ENCODE results near the gene HSPB1.
A peak's percentile ranks its signal among the peaks of the same experiment; 100 is the strongest.
"Not testable (repeated sequence)": the region's sequence is repeated elsewhere in the genome, so short reads cannot be mapped to it uniquely, and the experiment has no call there.

Gene HSPB1

GRCh38 chr7:76281706-76282343 is 20.6 kb upstream of the HSPB1 start:
- no peak for DNase-seq (ENCODE audit: low read depth)

- DNase-seq (ENCODE audit: low read depth) = no peak
Measured at GRCh38 chr7:76282344-76283253, 19.9 kb upstream of the HSPB1 start.

- no peak for DNase-seq (ENCODE audit: low read depth)
Measured at GRCh38 chr7:76283254-76284159, 19.0 kb upstream of the HSPB1 start.

GRCh38 chr7:76285604-76286374 is 16.7 kb upstream of the HSPB1 start:
- DNase-seq (ENCODE audit: low read depth) = no peak

- no peak for DNase-seq (ENCODE audit: low read depth)
Measured at GRCh38 chr7:76286842-76287403, 15.6 kb upstream of the HSPB1 start.

GRCh38 chr7:76290847-76291350 is 11.6 kb upstream of the HSPB1 start:
- DNase-seq (ENCODE audit: low read depth) = not testable (repeated sequence)

- DNase-seq (ENCODE audit: low read depth) = peak; percentile 78
Measured at GRCh38 chr7:76291351-76292212, 10.9 kb upstream of the HSPB1 start.

GRCh38 chr7:76292213-76292573 is 10.3 kb upstream of the HSPB1 start:
- DNase-seq (ENCODE audit: low read depth) = no peak

- DNase-seq (ENCODE audit: low read depth) = not testable (repeated sequence)
Measured at GRCh38 chr7:76292911-76293310, 9.6 kb upstream of the HSPB1 start.

- no peak for DNase-seq (ENCODE audit: low read depth)
Measured at GRCh38 chr7:76293407-76293901, 9.0 kb upstream of the HSPB1 start.

GRCh38 chr7:76294344-76295024 is 8.0 kb upstream of the HSPB1 start:
- DNase-seq (ENCODE audit: low read depth) = no peak

GRCh38 chr7:76296743-76297740 is 5.4 kb upstream of the HSPB1 start:
- no peak for DNase-seq (ENCODE audit: low read depth)

GRCh38 chr7:76300166-76300731 is 2.2 kb upstream of the HSPB1 start:
- DNase-seq (ENCODE audit: low read depth) = no peak

- DNase-seq (ENCODE audit: low read depth) = no peak
Measured at GRCh38 chr7:76301000-76301399, 1.5 kb upstream of the HSPB1 start.

- DNase-seq (ENCODE audit: low read depth) = peak; percentile 74
Measured at GRCh38 chr7:76303202-76304147, 1.0 kb downstream of the HSPB1 start.

GRCh38 chr7:76304888-76305375 is 2.5 kb downstream of the HSPB1 start:
- no peak for DNase-seq (ENCODE audit: low read depth)
